GM21619 (cell line): ENCODE measurements around the gene PXMP2.

ENCODE experiments used
- ATAC-seq: cut with Tn5 transposase; IDR thresholded peaks from one replicate; pipeline ENCODE4 v1.9.1; 2021; ENCODE audit not compliant: unreplicated experiment

The PXMP2 gene

GRCh38 chr12:132720606-132721345 is 33.4 kb downstream of the PXMP2 start:
- no peak for ATAC-seq

GRCh38 chr12:132723015-132723763 is 35.8 kb downstream of the PXMP2 start:
- ATAC-seq = no peak

GRCh38 chr12:132723764-132724140 is 36.4 kb downstream of the PXMP2 start:
- no peak for ATAC-seq

GRCh38 chr12:132724506-132725241 is 37.3 kb downstream of the PXMP2 start:
- no peak for ATAC-seq

- ATAC-seq = no peak
Measured at GRCh38 chr12:132726386-132726785, 39.0 kb downstream of the PXMP2 start.

GRCh38 chr12:132727091-132727794 is 39.9 kb downstream of the PXMP2 start:
- ATAC-seq = no peak

- ATAC-seq = no peak
Measured at GRCh38 chr12:132728502-132728901, 41.1 kb downstream of the PXMP2 start.

- ATAC-seq = no peak
Measured at GRCh38 chr12:132729541-132730320, 42.3 kb downstream of the PXMP2 start.

GRCh38 chr12:132730353-132730752 is 43.0 kb downstream of the PXMP2 start:
- no peak for ATAC-seq

GRCh38 chr12:132731574-132731973 is 44.2 kb downstream of the PXMP2 start:
- no peak for ATAC-seq

- no peak for ATAC-seq
Measured at GRCh38 chr12:132734206-132734605, 46.8 kb downstream of the PXMP2 start.

- no peak for ATAC-seq
Measured at GRCh38 chr12:132735496-132735895, 48.1 kb downstream of the PXMP2 start.

GRCh38 chr12:132736378-132736777 is 49.0 kb downstream of the PXMP2 start:
- ATAC-seq = no peak

- no peak for ATAC-seq
Measured at GRCh38 chr12:132736913-132737312, 49.5 kb downstream of the PXMP2 start.

GRCh38 chr12:132739600-132740312 is 52.4 kb downstream of the PXMP2 start:
- no peak for ATAC-seq

GRCh38 chr12:132740313-132740646 is 52.9 kb downstream of the PXMP2 start:
- ATAC-seq = no peak

GRCh38 chr12:132740652-132741051 is 53.3 kb downstream of the PXMP2 start:
- no peak for ATAC-seq

GRCh38 chr12:132741620-132742019 is 54.2 kb downstream of the PXMP2 start:
- no peak for ATAC-seq

- ATAC-seq = no peak
Measured at GRCh38 chr12:132743831-132744230, 56.4 kb downstream of the PXMP2 start.

GRCh38 chr12:132746613-132747012 is 59.2 kb downstream of the PXMP2 start:
- no peak for ATAC-seq
